HEK293 (cell line): ENCODE data around the gene FGD6.

Source experiments
- CTCF ChIA-PET: fragments of 350-600 bp; formaldehyde crosslinking; extraction: SDS; loops from one replicate; lab custom pipeline; 2021; ENCODE audit warnings: antibody characterized with exemption; lab: Yijun Ruan, JAX
- POLR2A ChIA-PET: fragments of 300-600 bp; formaldehyde crosslinking; extraction: SDS; loops from one replicate; lab custom pipeline; 2020; ENCODE audit warnings: antibody characterized with exemption, inconsistent platforms; lab: Yijun Ruan, JAX
- H3K27ac ChIP-seq: fragments of 200-500 bp; sonication (Bioruptor generic); 2 replicates; pipeline ENCODE4 v1.5.1; 2014; ENCODE audit warnings: low read depth, low read length, control low read depth, inconsistent platforms; ENCODE audit errors: extremely low read depth
- H3K36me3 ChIP-seq, 2 experiments: fragments of 200-500 bp in 1 of 2; sonication (Bioruptor generic) in 1 of 2; 1 replicate in 1 of 2; 2 replicates in 1 of 2; pipeline ENCODE4 v1.5.1; 2014 to 2017; ENCODE audit warnings: inconsistent platforms in 2 of 2, low read length in 2 of 2; ENCODE audit not compliant: control insufficient read depth in 2 of 2, insufficient read depth in 1 of 2
- H3K4me1 ChIP-seq: fragments of 200-500 bp; sonication (Bioruptor generic); 2 replicates; pipeline ENCODE4 v1.5.1; 2014; ENCODE audit warnings: mild to moderate bottlenecking, low read length, inconsistent platforms; ENCODE audit not compliant: control insufficient read depth, insufficient read depth
- H3K4me3 ChIP-seq: 2 replicates; pipeline ENCODE4 v1.5.1; 2011; ENCODE audit warnings: low read depth, mild to moderate bottlenecking, control low read depth, low read length, moderate library complexity
- H3K9me3 ChIP-seq: fragments of 200-500 bp; sonication (Bioruptor generic); 2 replicates; pipeline ENCODE4 v1.5.1; 2014; ENCODE audit warnings: low read depth, low read length, inconsistent platforms; ENCODE audit not compliant: control insufficient read depth, insufficient read depth
- ATF2 ChIP-seq: fragments of 450-650 bp; formaldehyde crosslinking; IDR thresholded peaks from 2 replicates; pipeline ENCODE4 v1.5.1; 2016; ENCODE audit warnings: missing biosample characterization, missing genetic modification characterization, low read depth
- KLF10 ChIP-seq: fragments of 450-650 bp; IDR thresholded peaks from 2 replicates; pipeline ENCODE4 v1.5.1; 2018; ENCODE audit warnings: missing biosample characterization, mild to moderate bottlenecking, missing genetic modification characterization
- PRDM2 ChIP-seq: fragments of 450-650 bp; formaldehyde crosslinking; IDR thresholded peaks from 2 replicates; pipeline ENCODE4 v1.5.1; 2016; ENCODE audit warnings: missing biosample characterization, missing genetic modification characterization, borderline replicate concordance
- RBAK ChIP-seq: fragments of 450-650 bp; formaldehyde crosslinking; IDR thresholded peaks from 2 replicates; pipeline ENCODE4 v1.5.1; 2016; ENCODE audit warnings: missing biosample characterization, missing genetic modification characterization
- ZBTB11 ChIP-seq: fragments of 450-650 bp; formaldehyde crosslinking; conservative IDR thresholded peaks from 2 replicates; pipeline ENCODE4 v1.5.1; 2016; ENCODE audit warnings: low read depth, missing biosample characterization, missing genetic modification characterization
- ZBTB21 ChIP-seq: fragments of 450-650 bp; formaldehyde crosslinking; IDR thresholded peaks from 2 replicates; pipeline ENCODE4 v1.5.1; 2017; ENCODE audit warnings: missing biosample characterization, missing genetic modification characterization
- ZNF10 ChIP-seq: fragments of 450-650 bp; formaldehyde crosslinking; IDR thresholded peaks from 2 replicates; pipeline ENCODE4 v1.5.1; 2017; ENCODE audit warnings: missing biosample characterization, missing genetic modification characterization
- ZNF175 ChIP-seq: fragments of 450-650 bp; formaldehyde crosslinking; IDR thresholded peaks from 2 replicates; pipeline ENCODE4 v1.5.1; 2016; ENCODE audit warnings: missing biosample characterization, missing genetic modification characterization
- ZNF362 ChIP-seq: fragments of 450-650 bp; formaldehyde crosslinking; IDR thresholded peaks from 2 replicates; pipeline ENCODE4 v1.5.1; 2016; ENCODE audit warnings: missing biosample characterization, missing genetic modification characterization
- ZNF391 ChIP-seq: fragments of 450-650 bp; formaldehyde crosslinking; IDR thresholded peaks from 2 replicates; pipeline ENCODE4 v1.5.1; 2016; ENCODE audit warnings: low read depth, missing biosample characterization, missing genetic modification characterization, borderline replicate concordance
- ZNF426 ChIP-seq: fragments of 450-650 bp; formaldehyde crosslinking; IDR thresholded peaks from 2 replicates; pipeline ENCODE4 v1.5.1; 2017; ENCODE audit warnings: missing biosample characterization, missing genetic modification characterization, mild to moderate bottlenecking, inconsistent platforms, moderate library complexity
- ZNF670 ChIP-seq: fragments of 450-650 bp; formaldehyde crosslinking; IDR thresholded peaks from 2 replicates; pipeline ENCODE4 v1.5.1; 2016; ENCODE audit warnings: missing biosample characterization, missing genetic modification characterization, low read depth
- ZNF76 ChIP-seq: fragments of 450-650 bp; formaldehyde crosslinking; IDR thresholded peaks from 2 replicates; pipeline ENCODE4; 2016; ENCODE audit warnings: low read depth, missing biosample characterization, missing genetic modification characterization, borderline replicate concordance
- ZNF837 ChIP-seq: fragments of 450-650 bp; formaldehyde crosslinking; IDR thresholded peaks from 2 replicates; pipeline ENCODE4 v1.5.1; 2016; ENCODE audit warnings: missing biosample characterization, missing genetic modification characterization

Gene FGD6

GRCh38 chr12:95115641-95116040 is 101.6 kb downstream of the FGD6 start (continued):
- TF ChIP-seq ZNF362 (tag by site-specific recombination) = no peak
- no peak for TF ChIP-seq RBAK (tag by site-specific recombination)
- no peak for TF ChIP-seq ZNF837 (tag by site-specific recombination)
- TF ChIP-seq ZNF670 (tag by site-specific recombination) = no peak
- TF ChIP-seq KLF10 = no peak
- no peak for TF ChIP-seq ZNF391
- TF ChIP-seq ZNF76 = no peak
- TF ChIP-seq ATF2 (tag by site-specific recombination) = 0 out of 2 replicates have a peak, but pooled peaks have one; percentile 31
- TF ChIP-seq ZNF175 (tag by site-specific recombination) = no peak
- TF ChIP-seq ZNF426 (tag by site-specific recombination) = no peak

- Histone ChIP-seq H3K4me3 (no peak overlapping the region), H3K4me1 (no peaks in the 10 kb centered on the region), H3K36me3 (no peaks in the 10 kb centered on the region; a peak in 1 of 3 replicates), H3K27ac (no peak overlapping the region), H3K9me3 (no peaks in the 10 kb centered on the region)
- POLR2A ChIA-PET = no interaction called here
- CTCF ChIA-PET = interaction anchor here (0.6 to 3.9 kb wide), 2 partner anchors 169 to 421 kb away, joined by 3 to 54 read pairs; no protein-coding TSS in a partner anchor
- TF ChIP-seq PRDM2 (tag by site-specific recombination) = no peak
- no peak for TF ChIP-seq ZNF10 (tag by site-specific recombination)
- TF ChIP-seq ZBTB11 = peak; percentile 65
- TF ChIP-seq ATF2 (tag by site-specific recombination) = no peak
- no peak for TF ChIP-seq ZBTB21
These were observed 102.4 kb downstream of the FGD6 start for GRCh38 chr12:95114766-95115405.
